SU-DHL-6 (cell line): ENCODE measurements around the gene LCNL1.
A peak's percentile ranks its signal among the peaks of the same experiment; 100 is the strongest.

Experiments
- H2AFZ ChIP-seq: fragments of 200-600 bp; sonication (generic); 2 replicates; pipeline ENCODE4 v1.6.1; 2014; ENCODE audit warnings: low read depth, mild to moderate bottlenecking, moderate library complexity, mixed read lengths, antibody characterized with exemption, low read length; ENCODE audit not compliant: severe bottlenecking
- H3F3A ChIP-seq: fragments of 200-600 bp; shearing (Covaris generic); 2 replicates; pipeline ENCODE4 v1.6.0; 2016; ENCODE audit warnings: antibody characterized with exemption, mild to moderate bottlenecking; ENCODE audit not compliant: insufficient read depth
- H3K27ac ChIP-seq: fragments of 200-600 bp; sonication (generic); 2 replicates; pipeline ENCODE4 v1.5.1; 2016; ENCODE audit warnings: low read depth, mild to moderate bottlenecking, low read length, moderate library complexity, mixed read lengths
- H3K27me3 ChIP-seq: fragments of 200-600 bp; sonication (generic), shearing (Covaris generic); 2 replicates; pipeline ENCODE4 v1.6.0; 2014; ENCODE audit warnings: mild to moderate bottlenecking, low read length
- H3K36me3 ChIP-seq: fragments of 200-600 bp; sonication (generic); 2 replicates; pipeline ENCODE4 v1.6.1; 2014; ENCODE audit warnings: mild to moderate bottlenecking, low read length, mixed read lengths
- H3K4me2 ChIP-seq: fragments of 300-600, 200-600 bp; shearing (Covaris generic), sonication (generic); 2 replicates; pipeline ENCODE4 v1.6.0; 2014; ENCODE audit warnings: low read length, low read depth, mild to moderate bottlenecking; ENCODE audit not compliant: poor library complexity, severe bottlenecking
- H3K4me3 ChIP-seq: fragments of 200-600 bp; sonication (generic); 2 replicates; pipeline ENCODE4 v1.5.1; 2014; ENCODE audit warnings: antibody characterized with exemption, low read length, mild to moderate bottlenecking, mixed read lengths; ENCODE audit not compliant: insufficient read depth, poor library complexity, severe bottlenecking
- H3K79me2 ChIP-seq: fragments of 200-600 bp; sonication (generic); 2 replicates; pipeline ENCODE4 v1.6.1; 2014; ENCODE audit warnings: mild to moderate bottlenecking, low read length, moderate library complexity; ENCODE audit not compliant: insufficient read depth
- H3K9ac ChIP-seq: fragments of 200-600 bp; sonication (generic); 2 replicates; pipeline ENCODE4 v1.7.0; 2014; ENCODE audit warnings: mild to moderate bottlenecking, low read length
- H3K9me2 ChIP-seq: fragments of 200-600 bp; sonication (generic); replicated peaks from 2 replicates; pipeline ENCODE4 v1.6.1; 2014; ENCODE audit warnings: low read length; ENCODE audit not compliant: insufficient read depth
- H3K9me3 ChIP-seq: fragments of 200-600 bp; sonication (generic); 2 replicates; pipeline ENCODE4 v1.6.1; 2014; ENCODE audit warnings: low read length, mixed read lengths; ENCODE audit not compliant: insufficient read depth
- H4K20me1 ChIP-seq: fragments of 200-600 bp; sonication (generic); 2 replicates; pipeline ENCODE4 v1.6.1; 2014; ENCODE audit warnings: low read depth, mild to moderate bottlenecking, antibody characterized with exemption, low read length, moderate library complexity, mixed read lengths
- EZH2phosphoT487 ChIP-seq: fragments of 200-600 bp; sonication (generic), shearing (Covaris generic); conservative IDR thresholded peaks from 2 replicates; pipeline ENCODE4 v1.6.1; 2018; ENCODE audit warnings: mild to moderate bottlenecking, antibody characterized with exemption, low read length, moderate library complexity, mixed read lengths
- TF ChIP-seq, protein P1 (sequence below): fragments of 200-600 bp; sonication (generic); IDR thresholded peaks from one replicate; pipeline ENCODE4 v1.5.1; 2017; ENCODE audit warnings: antibody characterized with exemption, mild to moderate bottlenecking, low read length, moderate library complexity; ENCODE audit not compliant: insufficient read depth, poor library complexity, severe bottlenecking

LCNL1 gene

DNA sequence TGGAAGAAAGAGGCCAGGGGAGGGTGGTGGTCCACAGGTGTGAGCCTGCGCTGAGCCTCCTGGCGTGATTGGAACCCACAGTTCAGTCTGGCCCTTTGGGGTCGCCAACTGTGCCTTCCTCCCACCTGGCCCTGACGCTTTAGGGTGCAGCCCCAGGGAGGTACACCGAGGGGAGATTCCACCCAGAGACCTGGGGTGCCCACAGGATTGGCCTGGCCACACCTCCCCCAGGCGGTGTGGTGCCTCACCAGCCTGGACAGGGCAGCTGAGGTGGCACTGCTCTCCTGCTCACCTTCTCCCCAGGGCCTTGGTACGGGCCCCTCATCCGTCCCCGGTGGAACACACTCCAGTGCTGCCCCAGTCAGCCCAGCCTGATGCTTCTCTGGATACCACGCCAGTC, 14.6 kb downstream of the LCNL1 start:
- Histone ChIP-seq H3K27me3 (no peaks in the 10 kb centered on the region), H3K36me3 (no peaks in the 10 kb centered on the region), H3K79me2 (no peaks in the 10 kb centered on the region), H2AFZ (no peak overlapping the region), H4K20me1 (no peaks in the 10 kb centered on the region), H3K9ac (no peak overlapping the region), H3K9me3 (no peaks in the 10 kb centered on the region), H3K4me2 (no peak overlapping the region), H3F3A (no peaks in the 10 kb centered on the region), H3K27ac (no peak overlapping the region), H3K4me3 (no peak overlapping the region), H3K9me2 (no peaks in the 10 kb centered on the region)
- TF ChIP-seq, protein P1, sequence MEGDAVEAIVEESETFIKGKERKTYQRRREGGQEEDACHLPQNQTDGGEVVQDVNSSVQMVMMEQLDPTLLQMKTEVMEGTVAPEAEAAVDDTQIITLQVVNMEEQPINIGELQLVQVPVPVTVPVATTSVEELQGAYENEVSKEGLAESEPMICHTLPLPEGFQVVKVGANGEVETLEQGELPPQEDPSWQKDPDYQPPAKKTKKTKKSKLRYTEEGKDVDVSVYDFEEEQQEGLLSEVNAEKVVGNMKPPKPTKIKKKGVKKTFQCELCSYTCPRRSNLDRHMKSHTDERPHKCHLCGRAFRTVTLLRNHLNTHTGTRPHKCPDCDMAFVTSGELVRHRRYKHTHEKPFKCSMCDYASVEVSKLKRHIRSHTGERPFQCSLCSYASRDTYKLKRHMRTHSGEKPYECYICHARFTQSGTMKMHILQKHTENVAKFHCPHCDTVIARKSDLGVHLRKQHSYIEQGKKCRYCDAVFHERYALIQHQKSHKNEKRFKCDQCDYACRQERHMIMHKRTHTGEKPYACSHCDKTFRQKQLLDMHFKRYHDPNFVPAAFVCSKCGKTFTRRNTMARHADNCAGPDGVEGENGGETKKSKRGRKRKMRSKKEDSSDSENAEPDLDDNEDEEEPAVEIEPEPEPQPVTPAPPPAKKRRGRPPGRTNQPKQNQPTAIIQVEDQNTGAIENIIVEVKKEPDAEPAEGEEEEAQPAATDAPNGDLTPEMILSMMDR = no peak
- TF ChIP-seq EZH2phosphoT487 = no peak

DNA sequence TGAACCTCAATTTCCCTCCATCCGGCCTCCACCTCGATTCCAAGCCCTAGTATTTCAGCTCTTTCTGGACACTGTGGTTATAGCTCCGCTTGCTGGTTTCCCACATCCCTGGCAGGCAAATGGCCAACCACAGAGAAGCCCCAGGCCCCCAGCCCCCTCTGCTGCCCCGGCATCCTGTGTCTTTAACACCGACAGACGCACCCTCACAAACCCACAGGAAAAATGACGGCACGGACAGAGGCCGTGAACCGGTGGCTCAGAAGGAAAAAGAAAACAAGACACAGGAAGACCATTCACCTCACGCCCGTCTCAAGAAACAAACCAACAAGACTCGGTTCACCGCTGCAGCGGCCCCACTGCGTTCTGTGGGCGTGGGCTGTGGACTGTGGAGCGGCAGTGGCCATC, 15.0 kb downstream of the LCNL1 start:
- no peaks in the 10 kb centered on the region for H4K20me1 ChIP-seq
- no peaks in the 10 kb centered on the region for H3K79me2 ChIP-seq
- no peak overlapping the region for H3K4me2 ChIP-seq
- no peaks in the 10 kb centered on the region for H3F3A ChIP-seq
- no peak for TF ChIP-seq EZH2phosphoT487
- TF ChIP-seq, protein P1 = no peak
- H3K27ac ChIP-seq = no peak overlapping the region
- no peaks in the 10 kb centered on the region for H3K9me2 ChIP-seq
- H3K36me3 ChIP-seq = no peaks in the 10 kb centered on the region
- no peak overlapping the region for H2AFZ ChIP-seq
- H3K9ac ChIP-seq = no peak overlapping the region
- H3K4me3 ChIP-seq = no peak overlapping the region
- no peaks in the 10 kb centered on the region for H3K27me3 ChIP-seq
- H3K9me3 ChIP-seq = no peaks in the 10 kb centered on the region

DNA sequence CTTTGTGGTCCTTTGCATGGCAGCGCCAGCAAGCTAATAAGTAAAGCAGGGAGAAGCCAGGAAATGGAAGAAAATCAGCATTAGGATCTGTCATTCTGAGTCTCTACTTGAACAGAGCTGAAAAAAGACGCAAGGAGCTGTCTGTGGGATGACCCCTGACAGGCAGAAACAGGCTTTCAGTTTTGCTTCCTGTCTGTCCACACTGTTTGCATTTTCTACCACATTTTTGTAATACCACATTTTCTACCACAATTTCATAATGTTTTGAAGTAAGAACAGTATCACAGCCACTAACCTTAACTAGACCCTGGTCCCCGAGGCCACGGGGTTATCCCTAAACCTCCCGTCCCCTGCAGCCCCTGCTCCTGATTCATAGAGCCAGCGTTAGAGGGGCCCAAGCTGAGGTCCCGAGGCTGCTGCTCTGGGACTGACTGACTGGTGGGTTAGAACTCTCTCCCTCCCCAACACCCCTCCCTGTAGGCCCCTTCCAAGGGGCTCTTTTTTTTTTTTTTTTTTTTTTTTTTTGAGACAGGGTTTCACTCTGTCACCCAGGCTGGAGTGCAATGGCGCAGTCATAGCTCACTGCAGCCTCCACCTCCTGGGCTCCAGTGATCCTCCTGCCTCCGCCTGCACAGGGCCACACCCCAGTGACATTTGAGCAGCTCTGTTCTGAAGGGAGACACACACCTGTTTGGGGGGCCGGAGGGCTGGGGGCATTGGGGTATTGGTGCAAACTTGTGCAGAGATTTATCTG, 17.6 kb downstream of the LCNL1 start:
- Histone ChIP-seq H3K27ac (no peak overlapping the region), H3K9me2 (no peaks in the 10 kb centered on the region)

More for the DNA sequence above, 17.6 kb downstream of the LCNL1 start:
- H4K20me1 ChIP-seq = no peaks in the 10 kb centered on the region
- H3K36me3 ChIP-seq = no peaks in the 10 kb centered on the region
- H3K4me3 ChIP-seq = no peak overlapping the region
- H3K79me2 ChIP-seq = no peaks in the 10 kb centered on the region
- no peak overlapping the region for H2AFZ ChIP-seq
- no peak overlapping the region for H3K9ac ChIP-seq
- no peaks in the 10 kb centered on the region for H3K27me3 ChIP-seq
- H3K4me2 ChIP-seq = peak overlapping the region; percentile 6
- TF ChIP-seq, protein P1 = no peak
- TF ChIP-seq EZH2phosphoT487 = no peak
- no peaks in the 10 kb centered on the region for H3F3A ChIP-seq
- no peaks in the 10 kb centered on the region for H3K9me3 ChIP-seq
